ENCODE results near the gene LDB2.

GRCh38 chr4:16663732-16664131 is 234.7 kb downstream of the LDB2 start:
- TF ChIP-seq CTCF (IDR thresholded peaks at IDR 0.05; ENCODE audit: low read length) (no peak), EZH2 (IDR thresholded peaks at IDR 0.05; ENCODE audit: borderline replicate concordance, low read length) (no peak)

Data from OCI-LY1 (cell line).